GM19099 (cell line): ENCODE measurements around the gene TP53.

ENCODE experiments used
- POLR2A ChIP-seq: IDR thresholded peaks from 3 replicates; pipeline ENCODE4 v1.6.1; 2011; ENCODE audit warnings: low read depth; ENCODE audit not compliant: insufficient read length; ENCODE audit errors: extremely low read depth

TP53 gene

DNA sequence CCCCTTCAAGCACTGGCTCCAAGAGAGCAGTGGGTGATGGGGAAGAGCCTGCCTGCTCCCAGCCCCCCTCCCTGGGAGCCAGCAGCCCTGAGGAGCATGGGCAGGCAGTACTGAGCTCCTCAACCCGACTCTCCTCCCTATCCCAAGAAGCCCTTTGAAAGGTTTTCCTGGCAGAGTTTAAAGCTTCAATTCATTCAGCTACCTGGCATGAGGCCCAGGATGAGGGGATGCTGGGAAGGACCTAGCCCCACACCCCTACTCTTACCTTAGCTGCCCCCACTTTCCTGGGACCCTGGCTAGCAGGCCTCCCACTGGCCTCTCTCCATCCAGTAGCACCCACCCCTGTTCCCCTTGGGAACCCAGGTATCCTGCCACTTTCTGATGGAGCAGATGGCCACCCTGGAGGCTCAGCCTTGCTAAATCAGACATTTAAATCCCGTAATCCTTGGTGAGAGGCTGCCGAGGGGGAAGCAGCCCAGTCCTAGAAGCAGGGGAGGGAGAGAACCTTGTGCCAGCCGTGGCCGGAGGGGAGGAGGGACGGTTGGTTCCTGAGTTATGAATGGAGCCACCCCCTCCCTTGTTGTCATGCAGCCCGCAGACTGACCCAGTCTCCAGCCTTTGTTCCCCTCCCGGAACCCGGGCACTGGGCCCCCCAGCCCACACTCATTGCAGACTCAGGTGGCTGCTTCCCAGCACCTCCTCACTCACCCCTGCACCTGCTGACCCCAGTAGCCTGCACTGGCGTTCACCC is 19.5 kb downstream of the TP53 start:
- TF ChIP-seq POLR2A = no peak

- no peak for TF ChIP-seq POLR2A
Measured at GRCh38 chr17:7656958-7657609, 30.2 kb downstream of the TP53 start.

- no peak for TF ChIP-seq POLR2A
Measured at GRCh38 chr17:7655541-7655840, 31.8 kb downstream of the TP53 start.

DNA sequence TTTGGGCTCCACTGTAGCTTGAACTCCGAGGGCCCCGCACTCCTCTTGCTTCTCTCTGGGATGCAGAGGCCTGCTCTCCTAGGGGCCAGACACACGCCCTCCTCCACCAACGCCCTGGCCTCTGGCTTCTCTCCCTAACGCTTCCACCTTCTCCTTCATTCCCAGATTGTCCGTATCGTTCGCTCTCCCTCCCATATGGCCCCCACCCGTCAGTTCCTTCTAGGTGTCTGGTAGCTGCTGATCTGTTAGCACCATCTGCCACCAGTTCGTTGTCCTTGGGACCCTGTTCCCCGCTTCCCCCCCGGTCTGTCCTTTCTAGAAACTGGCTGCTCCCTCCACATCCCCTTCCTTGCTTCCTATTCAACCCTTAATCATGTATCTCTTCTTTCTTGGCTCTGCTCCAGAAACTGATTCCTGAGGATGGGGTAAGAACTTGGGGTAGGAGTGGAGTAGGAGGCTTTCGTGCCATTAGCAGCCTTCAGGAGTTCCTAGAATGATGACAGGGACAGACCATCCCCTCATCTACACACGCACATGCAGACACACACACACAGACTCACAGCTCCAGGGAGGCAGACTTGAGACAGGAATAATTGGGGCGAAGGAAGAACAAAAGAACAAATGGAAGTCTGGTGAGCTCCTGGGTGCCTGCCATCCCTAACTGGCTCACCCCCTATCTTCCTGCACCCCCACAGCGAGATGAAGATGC is 32.3 kb downstream of the TP53 start:
- TF ChIP-seq POLR2A = no peak

DNA sequence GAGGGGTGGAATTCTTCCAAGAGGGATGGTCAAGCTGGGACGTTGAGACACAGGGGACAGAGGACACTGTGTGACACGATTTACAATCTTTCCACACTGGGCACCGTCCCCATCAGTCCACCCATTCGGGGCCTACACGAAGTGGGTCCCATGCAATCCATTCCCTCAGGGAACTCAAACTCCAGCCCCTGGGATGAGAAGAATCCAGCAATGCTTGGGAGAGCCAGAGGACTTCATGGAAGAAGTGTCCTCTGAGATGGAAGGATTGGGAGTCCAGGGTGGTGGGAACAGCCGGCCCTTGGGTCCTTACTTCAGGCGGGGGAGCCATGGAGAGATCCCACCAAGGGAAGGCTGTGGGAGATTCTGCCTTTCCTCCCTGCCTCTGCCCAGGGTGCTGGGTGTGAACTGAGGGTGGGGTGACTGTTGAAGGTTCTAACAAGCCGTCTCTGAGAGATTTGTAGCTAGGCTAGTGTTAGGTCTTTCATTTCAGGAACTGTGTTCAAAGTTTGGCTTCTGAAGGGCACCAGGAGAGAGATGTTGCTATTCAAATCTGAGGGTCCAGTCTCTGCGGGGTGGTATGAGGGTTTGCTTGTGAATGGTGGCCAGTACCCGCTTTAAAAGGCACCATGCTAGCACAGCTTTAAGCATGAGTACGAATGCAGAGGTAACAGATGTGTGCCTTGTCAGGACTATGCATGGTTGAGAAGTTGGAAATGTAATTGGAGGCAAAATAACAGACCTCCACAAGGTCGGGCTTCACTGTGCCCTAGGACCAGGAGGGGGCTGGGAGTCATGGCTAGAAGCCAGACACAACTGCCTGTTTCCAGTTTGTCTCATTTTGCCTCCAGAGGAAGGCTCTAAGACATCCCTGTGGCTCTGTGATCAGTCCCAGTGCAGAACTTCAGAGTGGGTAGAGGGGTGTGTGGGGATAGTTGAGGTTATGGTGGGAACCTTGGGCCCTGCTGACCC is 34.6 kb downstream of the TP53 start:
- no peak for TF ChIP-seq POLR2A

DNA sequence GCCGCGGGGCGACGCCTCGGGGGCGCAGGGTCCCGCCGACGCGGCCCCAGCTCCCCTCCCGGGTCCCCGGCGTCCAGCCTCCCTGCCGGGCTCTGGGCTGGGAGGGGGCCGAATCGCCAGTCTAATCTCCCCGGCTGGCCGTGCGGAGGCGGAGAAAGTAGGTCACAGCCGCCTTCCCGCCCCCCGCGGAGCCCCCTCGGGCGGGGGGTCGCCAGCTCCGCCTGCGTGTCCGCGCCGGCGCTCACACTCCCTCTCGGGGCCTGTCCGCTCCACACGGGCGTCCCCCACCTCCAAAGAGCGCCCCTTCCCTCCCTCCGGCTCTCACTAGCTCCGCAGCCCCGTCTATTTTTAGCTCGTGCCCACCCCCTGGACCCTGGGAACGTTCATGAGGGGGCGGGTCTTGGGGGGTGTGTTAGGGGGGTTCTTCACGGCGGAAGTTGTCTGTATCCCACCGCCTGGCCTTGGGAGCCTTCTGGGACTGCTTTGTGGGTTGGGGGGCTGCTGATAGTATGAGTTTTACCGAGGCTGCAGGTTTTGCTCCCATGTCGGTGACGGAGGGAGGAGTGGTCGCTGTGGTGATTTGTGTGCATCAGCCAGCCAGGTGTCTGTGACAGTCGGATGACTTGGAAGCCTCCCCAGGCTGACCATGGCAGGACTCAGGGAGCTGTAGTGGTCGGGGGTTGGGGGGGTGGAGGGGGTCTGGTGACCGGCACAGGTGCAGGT is 35.5 kb downstream of the TP53 start:
- TF ChIP-seq POLR2A = no peak

DNA sequence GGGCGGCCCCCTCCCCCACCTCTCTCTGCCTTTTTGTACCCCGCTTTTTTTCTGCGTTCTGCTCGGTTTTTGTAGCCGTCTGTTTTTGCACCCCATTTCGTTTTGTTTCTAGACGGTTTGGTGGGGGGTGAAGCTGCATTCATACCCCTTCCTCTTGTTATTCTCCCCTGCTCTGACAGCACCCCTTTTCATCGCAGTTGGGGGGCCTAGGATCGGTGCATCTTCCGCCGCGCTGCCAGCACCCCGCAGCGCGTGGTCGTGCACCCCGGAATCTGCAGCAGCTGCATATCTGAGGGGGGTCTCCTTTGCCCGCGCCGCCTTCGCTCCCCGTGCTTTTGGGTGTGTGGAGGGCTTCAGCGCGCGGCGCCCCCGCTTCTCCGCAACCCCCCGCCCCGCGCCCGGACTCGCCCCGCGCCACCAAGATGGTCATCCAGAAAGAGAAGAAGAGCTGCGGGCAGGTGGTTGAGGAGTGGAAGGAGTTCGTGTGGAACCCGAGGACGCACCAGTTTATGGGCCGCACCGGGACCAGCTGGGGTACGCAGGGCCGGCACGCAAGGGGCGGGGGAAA is 36.1 kb downstream of the TP53 start:
- TF ChIP-seq POLR2A = no peak

- TF ChIP-seq POLR2A = peak; percentile 20
Measured at GRCh38 chr17:7650509-7651096, 36.7 kb downstream of the TP53 start, which contains the start of gene ATP1B2. Gene ATP1B2, plus strand, starts transcription at chr17:7650926. Its CDS starts 593 bp downstream, at chr17:7651519.

DNA sequence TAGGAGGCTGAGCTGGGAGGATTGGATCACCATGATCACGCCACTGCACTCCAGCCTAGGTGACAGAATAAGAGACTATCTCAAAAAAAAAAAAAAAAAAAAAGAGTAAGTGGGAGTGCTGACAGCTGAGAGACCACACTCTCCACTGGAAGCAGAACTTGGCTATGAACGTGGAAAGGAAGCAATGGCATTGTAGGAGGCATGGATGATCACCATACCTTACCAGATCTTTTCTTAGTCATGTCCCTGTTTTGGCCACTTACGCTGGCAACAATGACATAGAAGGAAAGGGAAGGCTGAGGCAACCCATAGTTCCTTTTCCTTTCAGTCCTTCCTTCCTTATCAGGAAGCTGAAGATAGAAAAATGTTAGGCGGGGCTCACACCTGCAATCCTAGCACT is 40.3 kb downstream of the TP53 start:
- TF ChIP-seq POLR2A = no peak

GRCh38 chr17:7646457-7646856 is 40.8 kb downstream of the TP53 start:
- TF ChIP-seq POLR2A = no peak

- TF ChIP-seq POLR2A = no peak
Measured at GRCh38 chr17:7644775-7645174, 42.5 kb downstream of the TP53 start.

DNA sequence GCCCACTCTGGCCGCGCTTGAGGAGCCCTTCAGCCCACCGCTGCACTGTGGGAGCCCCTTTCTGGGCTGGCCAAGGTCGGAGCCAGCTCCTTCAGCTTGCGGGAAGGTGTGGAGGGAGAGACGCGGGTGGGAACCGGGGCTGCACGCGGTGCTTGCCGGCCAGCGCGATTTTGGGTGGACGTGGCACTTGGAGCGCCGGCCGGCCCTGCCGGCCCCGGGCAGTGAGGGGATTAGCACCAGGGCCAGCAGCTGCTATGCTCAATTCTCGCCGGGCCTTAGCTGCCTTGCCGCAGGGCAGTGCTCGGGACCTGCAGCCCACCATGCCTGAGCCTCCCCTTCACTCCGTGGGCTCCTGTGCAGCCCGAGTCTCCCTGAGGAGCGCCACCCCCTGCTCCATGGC is 46.5 kb downstream of the TP53 start:
- TF ChIP-seq POLR2A = no peak

GRCh38 chr17:7636163-7636562 is 51.1 kb downstream of the TP53 start:
- TF ChIP-seq POLR2A = no peak
